WTC11 (cell line): ENCODE data around the gene RFX7.

Source experiments
- AFF4 ChIP-seq: sonication (generic); formaldehyde crosslinking; IDR thresholded peaks from 2 replicates; pipeline ENCODE4 v1.8.1; 2023; ENCODE audit warnings: mild to moderate bottlenecking, missing genetic modification reagents, borderline replicate concordance
- CREB1 ChIP-seq: sonication (generic); formaldehyde crosslinking; IDR thresholded peaks from 2 replicates; pipeline ENCODE4 v1.8.0; 2023; ENCODE audit warnings: mild to moderate bottlenecking, missing genetic modification reagents
- CTCF ChIP-seq: fragments of 200-600 bp; IDR thresholded peaks from 2 replicates; pipeline ENCODE4 v1.8.0; 2022; ENCODE audit warnings: antibody characterized with exemption

GRCh38 chr15:56156877-56157276 is 86.8 kb downstream of the RFX7 start:
- TF ChIP-seq CTCF (no peak), CREB1 (CRISPR knock-in tag) (no peak), AFF4 (CRISPR knock-in tag) (no peak)
